Mucosa of stomach (tissue), 1 donor: ENCODE data around the gene KIAA1671.

Experiments used
- H3K27me3 ChIP-seq: one replicate; pipeline ENCODE4 v1.7.0; 2013; ENCODE audit warnings: mild to moderate bottlenecking, low read length; ENCODE audit not compliant: control insufficient read depth, insufficient read depth
- H3K36me3 ChIP-seq: one replicate; pipeline ENCODE4 v1.7.0; 2013; ENCODE audit warnings: low read length; ENCODE audit not compliant: control insufficient read depth, insufficient read depth
- H3K4me1 ChIP-seq: one replicate; pipeline ENCODE4 v1.7.0; 2013; ENCODE audit warnings: mild to moderate bottlenecking, low read length; ENCODE audit not compliant: control insufficient read depth, insufficient read depth
- H3K4me3 ChIP-seq: one replicate; pipeline ENCODE4 v1.7.0; 2013; ENCODE audit warnings: low read length
- H3K9ac ChIP-seq: one replicate; pipeline ENCODE4 v1.7.0; 2013; ENCODE audit warnings: mild to moderate bottlenecking, low read length, moderate library complexity
- H3K9me3 ChIP-seq: one replicate; pipeline ENCODE4 v1.7.0; 2013; ENCODE audit warnings: mild to moderate bottlenecking, low read length, moderate library complexity; ENCODE audit not compliant: control insufficient read depth
- donor health status: Pancreatic carcinoma.

Gene KIAA1671

GRCh38 chr22:24975813-24976341, 23.4 kb downstream of the KIAA1671 start:
- no peaks in the 10 kb centered on the region for H3K9me3 ChIP-seq
- no peak overlapping the region for H3K4me3 ChIP-seq
- H3K36me3 ChIP-seq = no peaks in the 10 kb centered on the region
- H3K4me1 ChIP-seq = peaks cover 49% of the 10 kb centered on the region
- no peaks in the 10 kb centered on the region for H3K27me3 ChIP-seq
- H3K9ac ChIP-seq = no peak overlapping the region

- H3K27me3 ChIP-seq = no peaks in the 10 kb centered on the region
- no peaks in the 10 kb centered on the region for H3K9me3 ChIP-seq
- no peak overlapping the region for H3K4me3 ChIP-seq
- peaks cover 57% of the 10 kb centered on the region for H3K4me1 ChIP-seq
- H3K36me3 ChIP-seq = no peaks in the 10 kb centered on the region
- H3K9ac ChIP-seq = no peak overlapping the region
Observed at GRCh38 chr22:24976442-24977218, 24.1 kb downstream of the KIAA1671 start.

GRCh38 chr22:24977370-24978221, 25.1 kb downstream of the KIAA1671 start:
- Histone ChIP-seq H3K4me3 (no peak overlapping the region), H3K4me1 (peaks cover 57% of the 10 kb centered on the region), H3K27me3 (no peaks in the 10 kb centered on the region), H3K9me3 (no peaks in the 10 kb centered on the region), H3K36me3 (no peaks in the 10 kb centered on the region), H3K9ac (peak overlapping the region; percentile 46)

GRCh38 chr22:24978308-24978707, 25.8 kb downstream of the KIAA1671 start:
- Histone ChIP-seq H3K9me3 (no peaks in the 10 kb centered on the region), H3K9ac (no peak overlapping the region)

GRCh38 chr22:24981066-24981465, 28.6 kb downstream of the KIAA1671 start:
- H3K4me3 ChIP-seq = no peak overlapping the region
- H3K4me1 ChIP-seq = peaks cover 35% of the 10 kb centered on the region
- no peaks in the 10 kb centered on the region for H3K36me3 ChIP-seq
- H3K9me3 ChIP-seq = no peaks in the 10 kb centered on the region
- H3K27me3 ChIP-seq = no peaks in the 10 kb centered on the region
- H3K9ac ChIP-seq = no peak overlapping the region

More at GRCh38 chr22:24978308-24978707, 25.8 kb downstream of the KIAA1671 start:
- Histone ChIP-seq H3K27me3 (no peaks in the 10 kb centered on the region), H3K36me3 (no peaks in the 10 kb centered on the region), H3K4me1 (peaks cover 52% of the 10 kb centered on the region), H3K4me3 (no peak overlapping the region)

GRCh38 chr22:24981656-24982055, 29.1 kb downstream of the KIAA1671 start:
- no peaks in the 10 kb centered on the region for H3K9me3 ChIP-seq
- no peaks in the 10 kb centered on the region for H3K27me3 ChIP-seq
- no peak overlapping the region for H3K9ac ChIP-seq
- peaks cover 29% of the 10 kb centered on the region for H3K4me1 ChIP-seq
- no peak overlapping the region for H3K4me3 ChIP-seq
- H3K36me3 ChIP-seq = no peaks in the 10 kb centered on the region

- H3K4me3 ChIP-seq = no peak overlapping the region
- no peaks in the 10 kb centered on the region for H3K27me3 ChIP-seq
- no peak overlapping the region for H3K9ac ChIP-seq
- no peaks in the 10 kb centered on the region for H3K36me3 ChIP-seq
- no peaks in the 10 kb centered on the region for H3K9me3 ChIP-seq
- H3K4me1 ChIP-seq = peaks cover 21% of the 10 kb centered on the region
Observed at GRCh38 chr22:24982301-24983056, 30.0 kb downstream of the KIAA1671 start.

- H3K4me1 ChIP-seq = peaks cover 14% of the 10 kb centered on the region
- H3K27me3 ChIP-seq = no peaks in the 10 kb centered on the region
- H3K36me3 ChIP-seq = no peaks in the 10 kb centered on the region
- H3K9me3 ChIP-seq = no peaks in the 10 kb centered on the region
- H3K9ac ChIP-seq = no peak overlapping the region
- no peak overlapping the region for H3K4me3 ChIP-seq
Observed at GRCh38 chr22:24983151-24983550, 30.6 kb downstream of the KIAA1671 start.

GRCh38 chr22:24984122-24984521, 31.6 kb downstream of the KIAA1671 start:
- H3K9ac ChIP-seq = no peak overlapping the region
- H3K4me1 ChIP-seq = peaks cover 15% of the 10 kb centered on the region
- no peaks in the 10 kb centered on the region for H3K36me3 ChIP-seq
- no peaks in the 10 kb centered on the region for H3K27me3 ChIP-seq
- no peaks in the 10 kb centered on the region for H3K9me3 ChIP-seq
- H3K4me3 ChIP-seq = no peak overlapping the region

GRCh38 chr22:24985826-24986214, 33.3 kb downstream of the KIAA1671 start:
- Histone ChIP-seq H3K9me3 (no peaks in the 10 kb centered on the region), H3K9ac (no peak overlapping the region), H3K36me3 (no peaks in the 10 kb centered on the region), H3K27me3 (no peaks in the 10 kb centered on the region), H3K4me1 (peaks cover 27% of the 10 kb centered on the region), H3K4me3 (no peak overlapping the region)

GRCh38 chr22:24986816-24987215, 34.3 kb downstream of the KIAA1671 start:
- H3K36me3 ChIP-seq = no peaks in the 10 kb centered on the region
- peaks cover 29% of the 10 kb centered on the region for H3K4me1 ChIP-seq
- H3K9ac ChIP-seq = no peak overlapping the region
- no peaks in the 10 kb centered on the region for H3K27me3 ChIP-seq
- H3K9me3 ChIP-seq = no peaks in the 10 kb centered on the region
- H3K4me3 ChIP-seq = no peak overlapping the region
